Activated effector memory CD4-positive, alpha-beta T cell treated with anti-CD3 and anti-CD28 coated beads, Interleukin-2, amount 50 U/mL, for 16 hours (primary cell): ENCODE measurements around the gene SMLR1.

ENCODE experiments used
- DNase-seq: peaks from one replicate; pipeline ENCODE4 v3.0.0-alpha.2; 2020

Gene SMLR1

DNA sequence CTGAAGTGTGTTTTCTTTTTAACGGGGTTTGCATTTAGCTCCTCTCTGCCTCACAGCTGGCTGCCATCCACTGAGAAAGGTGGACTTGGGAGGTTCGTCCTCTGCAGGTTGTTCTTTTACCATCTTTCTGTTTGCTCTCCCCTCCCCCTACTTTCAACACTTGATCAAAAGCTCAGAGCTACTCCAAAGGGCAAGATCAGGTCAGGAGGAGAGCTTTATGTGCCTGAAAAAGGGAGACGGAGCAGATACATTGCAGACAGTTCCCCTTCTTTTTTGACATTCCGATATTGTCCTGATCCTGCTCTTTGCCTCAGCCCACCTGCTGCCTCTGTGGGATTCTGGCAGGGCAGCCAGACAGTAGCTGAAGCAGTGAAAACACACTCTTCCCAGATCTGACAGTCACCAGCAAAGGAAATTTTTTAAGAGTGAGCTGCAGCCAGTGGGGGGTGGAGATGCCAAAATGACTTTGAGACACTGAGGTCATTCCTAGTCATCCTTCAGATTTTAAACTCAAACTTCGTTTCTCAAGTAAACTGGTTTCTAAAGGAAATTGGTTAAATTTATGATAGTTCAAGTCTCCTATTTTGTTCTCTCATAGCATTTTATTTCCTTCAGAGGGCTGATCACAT lies 26.5 kb downstream of the SMLR1 start:
- DNase-seq, result no peak

DNA sequence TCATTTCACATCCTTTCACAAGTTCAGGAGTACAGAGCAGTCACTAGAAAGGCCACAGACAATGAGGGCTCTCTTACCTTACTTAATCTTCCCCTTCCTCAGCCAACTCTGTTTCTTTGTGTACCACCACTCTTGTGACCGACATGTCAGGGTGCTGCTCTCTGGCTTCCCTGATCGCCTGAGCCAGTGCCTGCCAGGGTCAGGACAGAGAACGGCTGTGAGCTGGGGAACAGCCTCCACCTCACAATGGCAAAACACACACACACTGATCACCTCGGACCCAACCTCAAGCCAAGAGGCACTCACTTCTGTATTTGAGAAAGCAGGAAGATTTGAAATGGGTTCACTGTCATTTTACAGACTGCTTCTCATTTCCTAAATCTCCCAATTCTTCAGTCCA lies 30.8 kb downstream of the SMLR1 start:
- no peak for DNase-seq

DNA sequence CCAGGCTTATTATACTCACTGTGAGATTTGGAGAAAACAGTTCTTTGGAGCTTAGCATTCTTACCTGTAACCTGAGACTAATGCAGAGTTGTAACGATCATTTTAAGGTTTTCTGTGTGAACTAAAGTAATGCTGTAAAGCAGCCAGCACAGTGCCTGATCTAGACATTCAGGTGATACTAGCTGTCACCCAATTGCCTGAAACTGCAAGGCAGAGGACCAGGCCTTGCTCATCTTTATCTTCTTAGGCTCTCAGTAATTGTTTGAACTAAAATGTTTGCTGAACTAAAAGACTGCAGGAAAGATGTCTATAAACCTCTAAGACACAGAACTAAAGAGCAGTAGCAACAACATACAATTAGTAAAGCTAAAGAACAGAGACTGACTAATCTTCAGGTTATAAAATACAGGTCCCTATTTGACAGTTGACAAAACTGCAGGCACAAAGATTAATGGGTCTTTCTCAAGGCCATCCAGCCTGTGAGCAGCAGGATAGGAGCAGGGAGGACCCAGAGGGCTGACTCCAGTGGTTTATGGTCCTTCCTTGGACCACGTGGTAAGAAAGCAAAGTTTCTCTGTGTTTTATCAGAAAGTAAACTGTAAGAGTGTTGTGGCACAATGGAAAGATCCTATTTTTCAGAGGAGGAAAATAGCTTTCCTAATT lies 31.4 kb downstream of the SMLR1 start:
- no peak for DNase-seq

DNA sequence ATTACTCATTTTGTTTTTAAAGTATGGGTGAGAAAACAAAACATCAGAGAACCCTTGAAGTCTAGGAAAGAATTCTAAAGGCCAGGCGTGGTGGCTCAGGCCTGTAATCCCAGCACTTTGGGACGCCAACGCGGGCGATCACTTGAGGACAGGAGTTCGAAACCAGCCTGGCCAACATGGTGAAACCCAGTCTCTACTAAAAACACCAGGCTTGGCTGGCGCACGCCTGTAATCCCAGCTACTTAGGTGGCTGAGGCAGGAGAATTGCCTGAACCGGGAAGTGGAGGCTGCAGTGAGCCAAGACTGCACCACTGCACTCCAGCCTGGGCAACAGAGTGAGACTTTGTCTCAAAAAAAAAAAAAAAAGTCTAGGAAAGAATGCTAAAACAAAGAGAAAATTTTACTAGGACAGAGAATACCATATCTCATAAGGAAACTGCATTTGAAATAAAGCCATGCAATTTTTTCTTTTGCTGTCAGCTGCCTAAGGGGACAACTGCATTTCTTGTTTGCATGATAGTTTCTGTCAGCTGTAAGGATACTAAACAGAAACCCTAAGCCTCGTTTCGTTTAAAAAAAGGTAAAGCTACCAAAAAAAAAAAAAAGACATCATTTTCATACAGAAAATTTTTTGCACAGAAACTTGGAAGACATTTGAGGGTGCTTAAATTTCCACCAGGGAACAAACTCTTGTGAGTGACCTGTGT lies 32.1 kb downstream of the SMLR1 start:
- no peak for DNase-seq

DNA sequence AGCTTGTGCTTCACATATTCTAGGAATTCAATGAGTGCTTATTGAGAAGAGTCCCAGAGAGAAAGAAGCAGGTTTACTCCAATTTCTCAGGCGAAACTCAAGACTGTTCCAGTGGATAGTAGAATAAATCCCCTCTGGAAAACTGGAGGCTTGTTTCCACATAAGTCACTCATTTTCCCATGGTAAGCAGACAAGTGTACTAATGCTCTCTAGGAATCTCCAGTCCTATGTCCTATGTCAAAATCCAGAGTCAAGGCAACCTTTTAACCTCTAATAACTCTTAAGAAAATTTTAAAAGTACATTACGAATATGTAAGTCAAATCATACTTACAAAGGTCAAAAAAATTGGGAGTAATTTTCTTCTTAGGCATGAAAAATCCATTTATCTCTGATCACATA lies 35.2 kb downstream of the SMLR1 start:
- no peak for DNase-seq

DNA sequence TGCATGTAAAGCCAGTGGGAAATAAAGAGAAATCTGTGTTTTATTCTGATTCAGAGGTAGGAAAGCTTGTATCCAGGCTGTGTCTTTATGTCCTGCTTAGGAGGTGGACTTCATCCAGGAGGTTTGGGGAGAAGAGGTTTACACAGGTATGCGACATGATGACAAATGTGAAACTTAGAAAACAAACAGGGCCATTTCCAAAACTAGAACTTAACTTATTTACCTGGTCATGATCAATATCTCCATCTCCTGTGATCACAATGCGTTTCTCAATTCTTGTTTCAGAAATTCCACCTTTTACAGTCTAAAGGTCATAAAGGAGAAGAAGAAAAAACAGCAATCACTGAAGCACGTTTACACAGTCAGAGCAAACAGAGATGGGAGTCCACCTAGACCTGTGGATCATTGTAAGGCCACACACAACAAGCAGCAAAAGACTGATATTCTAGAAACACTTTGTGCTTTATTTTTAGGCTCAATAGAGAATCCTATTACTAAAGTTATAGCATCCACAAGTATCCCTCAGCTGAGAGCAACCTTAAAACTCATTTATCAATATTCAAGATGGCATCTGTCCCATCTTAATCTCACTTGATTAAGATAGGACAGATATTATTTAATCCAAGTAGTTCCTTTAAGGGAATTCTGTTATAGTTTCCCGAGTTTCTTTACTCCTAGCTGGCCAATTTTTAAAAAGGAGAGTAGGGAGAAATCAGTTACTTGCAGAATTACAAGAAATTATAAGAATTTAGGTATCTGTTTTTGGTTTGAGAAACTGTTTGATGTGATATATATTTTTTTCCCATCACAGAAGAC lies 36.4 kb downstream of the SMLR1 start:
- no peak for DNase-seq

DNA sequence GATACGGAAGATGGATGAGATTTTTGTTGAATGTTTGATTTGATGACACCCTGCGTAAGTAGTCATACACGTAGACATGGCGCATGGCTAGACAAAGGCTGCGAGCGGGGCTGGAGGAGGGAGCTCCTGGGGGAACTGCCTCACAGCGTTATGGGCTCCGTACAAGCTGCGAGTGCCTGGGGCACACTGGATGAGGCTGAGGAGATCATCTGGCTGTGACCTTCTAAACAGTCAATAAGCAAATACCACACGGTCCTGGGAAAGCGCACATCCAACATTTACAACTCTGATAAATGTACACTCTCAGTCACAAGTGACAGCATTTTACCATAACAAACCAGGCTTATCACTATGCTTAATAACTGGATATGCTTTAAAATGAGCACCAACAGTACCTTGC lies 37.1 kb downstream of the SMLR1 start:
- no peak for DNase-seq

DNA sequence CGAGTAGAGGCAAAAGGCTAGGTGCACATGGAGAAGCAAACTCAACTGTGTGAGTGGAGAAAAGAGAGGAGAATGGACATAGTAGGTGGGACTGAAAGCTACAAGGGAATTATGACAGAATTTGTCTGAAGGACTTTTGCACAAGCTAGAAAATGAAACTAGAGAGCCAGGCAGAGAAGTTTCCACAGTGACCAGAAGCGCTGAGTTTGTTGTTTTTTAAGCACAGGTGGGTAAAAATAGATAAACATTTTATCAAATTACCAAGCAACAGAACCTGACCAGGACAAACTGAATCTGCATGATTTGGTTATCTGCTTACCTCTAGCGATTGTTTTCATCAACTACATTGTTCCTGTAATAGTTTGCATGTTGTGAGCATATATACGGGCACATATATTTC lies 38.6 kb downstream of the SMLR1 start:
- DNase-seq, result no peak

DNA sequence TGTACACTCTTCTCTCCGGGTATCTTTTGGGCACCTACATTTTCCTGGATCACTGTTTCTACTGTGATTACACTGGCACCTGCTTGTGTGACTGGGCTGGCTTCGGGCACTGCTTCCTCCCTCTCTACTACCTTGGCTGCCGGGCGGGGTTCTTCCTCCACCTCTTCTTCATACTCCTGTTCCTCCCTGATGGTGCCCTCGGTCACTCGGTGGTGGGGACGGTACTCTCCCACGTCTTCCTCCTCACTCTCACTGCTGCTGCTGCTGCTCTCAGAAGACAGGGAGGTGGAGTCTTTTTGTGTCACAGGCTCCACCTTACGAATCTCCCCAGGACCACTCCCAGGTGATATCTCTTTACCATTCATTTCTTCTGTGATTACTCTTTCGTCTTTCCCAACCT lies 42.5 kb downstream of the SMLR1 start:
- DNase-seq, result no peak

DNA sequence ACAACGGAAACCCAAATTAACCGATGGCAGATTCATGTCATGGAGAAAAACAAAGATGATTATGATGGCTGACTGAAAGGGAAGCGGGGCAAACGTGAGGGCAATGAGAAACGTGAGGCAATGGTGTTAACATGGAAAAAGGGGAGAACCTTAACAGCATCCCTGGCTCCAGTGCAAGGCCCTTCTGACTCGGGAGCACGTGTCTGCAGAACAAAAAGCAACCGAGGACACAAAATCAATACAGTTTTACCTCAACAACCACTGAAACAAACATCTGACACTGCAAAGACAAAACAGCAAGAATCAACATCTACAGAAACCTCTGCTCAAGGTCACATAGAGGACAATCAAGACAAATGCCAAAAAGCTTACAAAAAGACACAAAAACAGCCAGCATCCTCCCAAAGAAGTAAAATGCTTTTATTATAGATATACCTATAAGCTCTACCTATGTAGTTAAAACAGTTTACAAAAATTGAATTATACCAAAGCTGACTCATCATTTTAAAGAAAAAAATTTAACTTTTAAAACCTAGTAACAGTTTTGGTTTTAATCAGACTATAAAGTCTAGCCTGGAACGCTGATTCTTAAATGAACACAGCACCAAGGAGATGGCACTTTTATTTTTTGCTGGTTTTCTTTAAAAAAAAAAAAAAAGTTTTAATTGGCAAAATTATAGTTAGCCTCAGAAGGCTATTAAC lies 43.1 kb downstream of the SMLR1 start:
- no peak for DNase-seq

DNA sequence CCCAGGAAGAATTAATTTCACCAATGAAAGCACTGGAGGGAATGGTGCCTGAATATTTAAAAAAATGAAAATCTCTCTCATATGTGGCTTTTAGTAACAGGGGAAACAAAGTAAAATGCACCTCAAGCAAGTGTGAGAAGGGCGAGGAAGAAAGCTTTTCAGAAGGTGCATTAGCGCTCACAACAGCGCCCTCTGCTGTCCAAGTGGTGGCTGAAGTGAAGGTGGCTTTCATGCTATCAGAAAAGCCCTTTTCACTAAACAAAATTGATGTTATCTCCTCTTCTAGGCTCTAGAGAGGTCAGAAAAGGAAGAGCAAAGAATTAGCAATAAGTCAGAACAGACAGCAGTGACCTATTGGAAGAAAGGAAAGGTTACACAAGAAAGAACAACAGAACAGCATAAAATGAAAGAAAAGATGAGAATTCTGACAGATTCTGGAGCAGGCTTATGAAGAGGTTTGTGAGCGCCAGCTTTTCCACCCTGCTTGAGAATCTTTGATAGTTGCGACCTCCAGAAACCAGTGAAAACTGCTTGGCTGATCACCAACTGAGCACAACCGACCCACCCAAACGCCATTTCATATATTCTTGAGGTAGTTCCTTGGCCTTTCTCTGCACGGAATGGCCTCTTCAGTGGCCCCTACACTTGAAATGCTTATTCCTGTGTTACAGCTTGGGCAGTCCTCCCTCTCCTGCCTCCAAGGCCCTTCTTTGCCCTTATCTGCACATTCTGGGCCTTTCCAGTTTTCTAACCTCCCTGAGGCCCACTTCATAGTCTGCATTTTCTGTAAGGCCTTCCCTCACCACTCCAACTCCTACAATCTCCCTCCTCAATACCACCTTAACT lies 45.3 kb downstream of the SMLR1 start:
- peak; percentile 91 for DNase-seq

DNA sequence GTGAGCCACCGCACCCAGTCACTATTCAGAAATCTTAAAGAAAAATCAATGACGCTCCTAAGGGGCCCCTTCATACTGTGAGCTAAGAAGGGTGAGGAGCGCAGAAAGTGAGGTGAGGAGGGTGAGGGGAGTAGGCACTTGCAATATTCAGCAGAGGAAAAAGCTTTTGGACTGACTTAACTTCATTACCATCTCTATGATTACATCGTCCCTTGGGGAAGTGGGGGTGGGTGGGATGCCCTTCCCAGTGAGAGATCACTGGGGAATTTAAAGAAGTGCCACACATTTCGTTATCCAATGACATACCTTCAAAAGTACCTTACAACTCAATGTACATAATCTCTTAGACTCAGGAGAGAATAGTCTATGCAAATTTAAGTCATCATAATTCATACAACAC lies 46.5 kb downstream of the SMLR1 start:
- DNase-seq, result no peak

DNA sequence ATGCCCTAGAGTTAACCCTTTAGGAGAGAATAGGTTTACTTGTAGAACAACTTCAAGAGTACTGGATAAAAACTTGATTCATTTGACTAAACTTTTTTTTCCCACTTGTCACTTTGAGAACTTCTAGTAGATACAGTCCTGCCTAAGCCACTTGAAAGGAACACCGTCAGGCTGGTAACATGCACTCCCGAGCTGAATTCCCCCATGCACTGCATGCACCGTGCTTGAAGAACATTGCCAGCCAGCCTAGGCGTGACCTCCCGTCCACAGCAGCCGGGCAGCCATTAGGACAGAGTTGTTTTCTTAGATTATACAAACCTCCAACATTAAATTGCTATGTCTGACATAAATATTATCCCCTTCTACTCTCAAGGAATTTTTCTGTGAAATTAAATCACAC lies 52.6 kb downstream of the SMLR1 start:
- no peak for DNase-seq

DNA sequence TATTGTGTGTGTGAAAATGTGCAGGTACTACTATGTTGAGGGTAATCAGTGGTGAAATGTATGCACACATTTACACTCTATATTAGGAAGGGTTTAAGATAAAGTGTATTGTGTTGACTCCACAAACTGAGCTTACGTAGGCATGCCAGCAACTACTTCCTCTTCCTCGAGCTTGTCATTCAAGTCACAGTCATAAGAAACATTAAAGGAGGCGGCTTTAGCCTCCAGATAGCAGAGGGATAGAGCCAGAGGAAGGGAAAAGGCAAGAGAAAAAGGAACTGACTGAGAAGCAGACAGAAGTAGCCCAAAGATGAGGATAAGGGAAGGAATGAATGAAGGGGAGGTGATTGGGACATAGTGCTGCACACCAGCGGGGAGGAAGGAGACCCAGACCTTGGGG lies 55.2 kb downstream of the SMLR1 start:
- no peak for DNase-seq

DNA sequence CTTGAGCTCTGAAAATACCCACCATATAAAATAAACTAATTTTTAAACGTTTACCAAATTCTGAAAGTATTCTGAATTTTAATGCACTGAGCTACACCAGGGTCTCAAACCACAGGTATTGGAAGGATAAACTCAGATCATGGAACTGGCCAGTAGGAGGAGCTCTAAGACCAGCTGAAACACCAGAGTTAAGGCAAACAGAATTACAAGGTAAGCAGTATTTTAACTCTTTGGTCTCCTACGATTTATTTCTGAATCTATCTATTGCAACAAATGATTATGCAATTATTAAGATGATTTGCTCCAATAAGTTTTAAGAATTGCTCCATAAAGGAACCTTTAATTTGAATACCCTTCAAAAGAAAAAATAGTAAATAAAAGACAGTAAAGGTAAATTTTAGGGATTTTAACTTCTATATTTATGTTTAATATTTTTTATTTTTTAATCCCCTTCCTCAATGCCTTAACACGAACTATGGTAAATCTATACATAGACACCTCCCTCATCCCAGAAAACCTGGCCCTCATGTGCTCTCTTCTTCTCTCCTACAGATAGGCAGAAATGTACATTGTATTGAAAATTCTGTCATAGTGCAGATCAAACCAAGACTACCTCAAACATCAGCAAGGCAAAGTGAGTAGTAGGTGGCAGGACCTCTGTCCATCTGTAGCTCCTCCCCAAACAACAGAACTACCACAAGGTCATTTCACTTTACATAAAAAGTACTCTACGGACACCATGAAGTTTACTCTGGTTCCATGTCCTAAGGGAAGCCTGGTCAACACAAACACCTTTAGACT lies 58.4 kb downstream of the SMLR1 start:
- peak; percentile 80 for DNase-seq
